ENCODE measurements around the gene ULK3.
A peak's percentile ranks its signal among the peaks of the same experiment; 100 is the strongest.

The ULK3 gene

GRCh38 chr15:74821091-74821789 lies 21.7 kb downstream of the ULK3 start:
- DNase-seq: no peak

GRCh38 chr15:74820056-74820455 lies 22.9 kb downstream of the ULK3 start:
- no peak for DNase-seq

GRCh38 chr15:74817370-74817737 lies 25.6 kb downstream of the ULK3 start:
- no peak for DNase-seq

GRCh38 chr15:74816624-74817369 lies 26.2 kb downstream of the ULK3 start:
- DNase-seq: no peak

- DNase-seq: no peak
Observed at GRCh38 chr15:74815961-74816360, 27.0 kb downstream of the ULK3 start.

GRCh38 chr15:74815121-74815934 lies 27.6 kb downstream of the ULK3 start:
- no peak for DNase-seq

- DNase-seq: no peak
Observed at GRCh38 chr15:74812533-74812932, 30.4 kb downstream of the ULK3 start, which contains the start of gene LMAN1L. Gene LMAN1L, plus strand, starts transcription at chr15:74812835. Its CDS starts 20 bp downstream, at chr15:74812855.

- no peak for DNase-seq
Observed at GRCh38 chr15:74809956-74810355, 33.0 kb downstream of the ULK3 start.

GRCh38 chr15:74809242-74809641 lies 33.7 kb downstream of the ULK3 start:
- DNase-seq: no peak

GRCh38 chr15:74808840-74809229 lies 34.1 kb downstream of the ULK3 start:
- no peak for DNase-seq

GRCh38 chr15:74808078-74808839 lies 34.7 kb downstream of the ULK3 start:
- DNase-seq: no peak

GRCh38 chr15:74807282-74807681 lies 35.7 kb downstream of the ULK3 start:
- no peak for DNase-seq

GRCh38 chr15:74804935-74805334 lies 38.0 kb downstream of the ULK3 start:
- no peak for DNase-seq

GRCh38 chr15:74802862-74803447 lies 40.0 kb downstream of the ULK3 start:
- no peak for DNase-seq

- DNase-seq: no peak
Observed at GRCh38 chr15:74802290-74802689, 40.7 kb downstream of the ULK3 start.

- no peak for DNase-seq
Observed at GRCh38 chr15:74801311-74801997, 41.5 kb downstream of the ULK3 start.

- DNase-seq: no peak
Observed at GRCh38 chr15:74800559-74801094, 42.3 kb downstream of the ULK3 start.

- DNase-seq: peak; percentile 71 to 78 (median 73)
Observed at GRCh38 chr15:74799856-74800558, 42.9 kb downstream of the ULK3 start.

- no peak for DNase-seq
Observed at GRCh38 chr15:74799255-74799855, 43.6 kb downstream of the ULK3 start.

Measured in activated CD4-positive, CD25-positive, alpha-beta regulatory T cell (primary cell).